DND-41 (cell line): ENCODE data around the gene RACGAP1.

Source experiments
- CTCF ChIP-seq: IDR thresholded peaks from 2 replicates; pipeline ENCODE4 v1.5.1; 2012; ENCODE audit warnings: borderline replicate concordance, low read length, moderate library complexity, mild to moderate bottlenecking; ENCODE audit not compliant: poor library complexity, severe bottlenecking; ENCODE audit errors: extremely low read depth
- EZH2 ChIP-seq: IDR thresholded peaks from 3 replicates; pipeline ENCODE4 v1.6.1; 2012; ENCODE audit warnings: borderline replicate concordance, low read depth, mild to moderate bottlenecking, moderate library complexity, low read length, inconsistent platforms; ENCODE audit not compliant: severe bottlenecking

DNA sequence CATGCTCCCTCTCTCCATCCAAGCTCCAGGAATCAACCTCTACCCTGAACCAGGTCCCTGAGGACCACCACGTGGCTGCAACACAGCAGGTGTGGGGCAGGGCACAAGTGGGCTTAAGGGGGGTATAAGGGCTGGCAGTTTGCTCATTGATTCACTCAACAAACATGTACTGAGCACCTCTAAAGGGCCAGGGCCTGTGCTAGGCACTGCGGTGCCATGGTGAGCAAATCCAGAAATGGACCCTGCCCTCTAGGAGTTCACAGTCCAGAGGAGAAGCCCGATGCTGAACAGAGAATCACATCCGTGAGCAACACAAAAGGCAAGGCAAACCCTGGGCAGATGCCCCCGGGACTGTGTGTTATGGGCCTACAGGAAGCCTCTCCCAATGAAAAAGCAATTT is 81.2 kb downstream of the RACGAP1 start:
- TF ChIP-seq EZH2 (no peak), CTCF (no peak)
